ENCODE results near the gene GEMIN5.
A peak's percentile ranks its signal among the peaks of the same experiment; 100 is the strongest.
"Not testable (repeated sequence)": the region's sequence is repeated elsewhere in the genome, so short reads cannot be mapped to it uniquely, and the experiment has no call there.

GEMIN5 gene

DNA sequence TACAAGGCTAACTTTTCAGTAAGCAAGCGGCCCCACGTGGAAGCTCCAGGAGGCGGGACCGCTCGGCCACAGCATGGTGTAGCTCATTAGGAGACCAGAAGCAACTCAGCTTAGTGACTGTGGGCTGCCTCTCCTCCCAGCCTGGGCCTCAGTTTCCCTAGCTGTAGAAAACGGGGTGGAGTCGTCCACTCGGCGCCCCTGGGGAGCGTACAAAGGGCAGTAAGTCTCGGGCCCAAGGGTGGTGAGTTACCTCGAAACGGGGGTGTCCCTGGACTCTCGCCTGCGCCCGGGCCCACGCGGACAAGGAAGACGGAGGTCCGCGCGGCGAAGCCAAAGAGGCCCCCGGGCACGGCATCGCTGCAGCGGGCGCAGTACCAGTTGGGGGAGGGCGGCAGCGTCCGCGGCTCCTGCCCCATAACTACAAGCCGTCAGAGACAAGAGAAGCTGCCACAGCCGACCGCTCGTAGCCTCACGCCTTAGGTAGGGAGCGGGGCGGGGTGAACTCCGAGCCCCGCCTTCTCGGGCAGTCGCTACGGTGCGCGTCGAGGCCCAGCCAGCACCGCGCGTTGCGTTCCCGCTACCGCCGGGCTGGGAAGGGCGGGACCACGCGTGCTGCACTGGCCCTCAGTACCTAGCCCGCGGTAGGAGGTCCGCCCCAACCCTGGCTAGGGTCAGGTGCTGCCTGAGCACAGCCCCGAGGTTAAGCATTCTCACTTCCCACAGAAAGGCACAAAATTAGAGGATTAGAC is at the start of gene GEMIN5:
GEMIN5 (minus strand) TSS at position 494 of the 749 bp plus-strand sequence; CDS start at position 416, 78 bp downstream.
- peak; percentile 74 for DNase-seq (ENCODE audit: low read depth)

- DNase-seq (ENCODE audit: low read depth), result no peak
Measured at GRCh38 chr5:154986151-154986550, 48.1 kb upstream of the GEMIN5 start.

DNA sequence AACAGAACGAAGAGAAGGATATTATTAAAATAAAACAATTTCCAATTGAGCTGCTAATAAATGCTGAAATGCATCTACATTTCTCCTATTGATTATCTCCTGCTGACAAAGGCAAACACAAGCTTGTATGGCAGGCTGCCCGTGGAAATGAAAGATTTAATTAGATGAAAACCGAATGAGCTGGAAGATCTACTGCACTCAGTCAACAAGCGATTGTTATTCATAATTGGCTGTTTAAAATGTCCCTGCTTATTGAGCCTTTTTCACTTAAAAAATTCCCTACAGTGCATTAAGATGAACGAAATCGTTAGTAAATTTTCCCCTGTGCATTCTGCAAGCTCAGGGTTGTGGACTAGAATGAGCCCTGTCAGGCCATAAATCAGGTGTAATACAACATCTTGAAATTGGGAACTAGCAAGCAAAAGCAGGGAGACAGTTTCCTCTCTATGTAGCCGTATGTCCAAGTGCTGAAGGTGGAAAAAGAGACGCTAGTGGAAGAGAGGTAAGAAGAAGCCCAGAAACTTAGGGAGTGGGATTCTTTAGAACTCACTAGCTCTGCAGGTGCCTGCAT is 47.0 kb upstream of the GEMIN5 start:
- DNase-seq (ENCODE audit: low read depth), result no peak

DNA sequence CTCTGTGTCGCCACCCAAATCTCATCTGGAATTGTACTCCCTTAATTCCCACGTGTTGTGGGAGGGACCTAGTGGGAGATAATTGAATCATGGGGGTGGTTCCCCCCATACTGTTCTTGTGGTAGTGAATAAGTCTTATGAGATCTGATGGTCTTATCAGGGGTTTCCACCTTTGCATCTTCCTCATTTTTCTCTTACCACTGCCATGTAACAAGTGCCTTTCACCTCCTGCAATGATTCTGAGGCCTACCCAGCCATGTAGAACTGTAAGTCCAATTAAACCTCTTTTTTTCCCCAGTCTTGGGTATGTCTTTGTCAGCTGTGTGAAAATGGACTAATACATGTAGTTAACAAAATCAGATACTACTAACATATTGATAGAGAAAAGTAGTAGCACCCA is 40.3 kb upstream of the GEMIN5 start:
- not testable (repeated sequence) for DNase-seq (ENCODE audit: low read depth)

- DNase-seq (ENCODE audit: low read depth), result no peak
Measured at GRCh38 chr5:154977409-154977808, 39.4 kb upstream of the GEMIN5 start.

GRCh38 chr5:154976082-154976481 is 38.1 kb upstream of the GEMIN5 start:
- not testable (repeated sequence) for DNase-seq (ENCODE audit: low read depth)

DNA sequence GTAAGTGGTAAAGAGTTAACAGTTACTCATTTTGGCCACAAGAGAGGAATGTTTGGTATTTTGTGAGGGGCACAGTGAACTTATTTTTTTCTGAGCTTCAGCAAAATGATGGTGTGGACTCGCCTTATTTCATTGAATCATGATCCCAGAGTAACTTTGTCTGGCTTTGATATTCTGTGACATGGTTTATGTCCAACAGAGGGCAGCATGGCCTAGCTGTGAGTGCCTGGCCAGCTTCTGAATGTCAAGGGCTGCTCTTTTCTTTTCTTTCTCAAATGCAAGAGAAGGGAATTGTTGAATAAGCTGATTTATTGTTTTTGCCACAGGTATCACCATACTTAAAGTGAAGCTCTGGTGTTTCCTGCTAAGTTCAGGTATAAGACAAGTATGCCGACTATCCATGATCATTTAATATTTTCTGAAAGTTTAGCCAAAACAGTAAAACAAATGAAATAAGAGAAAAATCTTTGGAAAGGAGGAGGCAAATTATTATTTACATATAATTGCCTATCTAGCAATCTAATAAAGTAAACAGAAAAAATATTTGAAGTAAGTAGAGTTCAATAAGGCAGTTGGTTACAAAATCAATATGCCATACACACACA is 34.6 kb upstream of the GEMIN5 start:
- DNase-seq (ENCODE audit: low read depth), result no peak

DNA sequence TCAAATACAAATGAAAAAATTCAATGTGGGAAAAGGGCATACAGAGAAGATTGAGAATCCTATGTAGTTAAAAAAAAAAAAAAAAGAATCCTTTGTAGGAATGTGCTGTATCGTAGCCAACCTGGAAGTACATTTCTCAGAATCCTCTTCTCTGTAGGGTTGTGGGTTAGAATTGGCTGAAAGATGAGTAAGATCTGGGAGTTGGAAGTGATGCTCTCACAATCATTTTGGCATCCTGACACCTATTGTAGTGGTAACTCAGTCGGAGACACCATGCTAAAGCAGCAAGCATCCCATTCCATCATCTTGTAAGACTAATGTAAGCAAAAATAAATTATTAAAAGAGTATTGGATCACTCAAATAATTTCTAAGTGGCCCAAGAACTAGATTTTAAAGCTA is 33.5 kb upstream of the GEMIN5 start:
- DNase-seq (ENCODE audit: low read depth), result no peak

DNA sequence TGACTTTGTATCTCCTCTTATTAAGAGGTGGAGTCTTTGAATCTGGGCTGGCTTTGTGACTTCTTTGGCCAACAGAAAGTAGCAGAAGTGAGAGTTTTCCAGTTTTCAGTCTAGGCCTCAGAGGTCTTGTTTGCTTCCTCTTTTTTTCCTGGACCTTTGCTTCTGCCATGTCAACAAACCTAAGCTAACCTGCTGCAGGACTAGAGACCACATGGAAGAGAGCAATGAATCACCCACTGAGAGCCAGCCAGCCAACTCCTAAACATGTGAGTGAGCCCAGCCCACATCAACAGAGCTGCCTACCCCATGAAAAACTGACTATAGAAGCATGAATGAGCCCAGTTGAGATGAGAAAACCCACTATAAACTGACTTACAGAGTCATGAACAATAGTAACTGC is 32.7 kb upstream of the GEMIN5 start:
- no peak for DNase-seq (ENCODE audit: low read depth)

DNA sequence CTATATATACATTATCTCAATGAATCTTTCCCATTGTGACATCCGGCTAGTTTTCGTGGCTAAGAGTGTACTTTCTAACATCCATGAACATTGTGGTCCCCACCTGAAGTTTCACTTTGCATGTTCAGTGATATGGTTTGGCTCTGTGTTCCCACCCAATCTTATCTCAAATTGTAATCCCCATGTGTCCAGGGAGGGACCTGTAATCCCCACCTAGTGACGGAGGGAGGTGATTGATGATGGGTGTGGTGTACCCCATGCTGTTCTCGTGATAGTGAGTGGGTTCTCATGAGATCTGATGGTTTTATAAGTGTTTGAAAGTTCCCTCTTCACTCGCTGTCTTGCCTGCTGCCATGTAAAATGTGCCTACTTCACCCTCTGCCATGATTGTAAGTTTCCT is 30.9 kb upstream of the GEMIN5 start:
- no peak for DNase-seq (ENCODE audit: low read depth)

DNA sequence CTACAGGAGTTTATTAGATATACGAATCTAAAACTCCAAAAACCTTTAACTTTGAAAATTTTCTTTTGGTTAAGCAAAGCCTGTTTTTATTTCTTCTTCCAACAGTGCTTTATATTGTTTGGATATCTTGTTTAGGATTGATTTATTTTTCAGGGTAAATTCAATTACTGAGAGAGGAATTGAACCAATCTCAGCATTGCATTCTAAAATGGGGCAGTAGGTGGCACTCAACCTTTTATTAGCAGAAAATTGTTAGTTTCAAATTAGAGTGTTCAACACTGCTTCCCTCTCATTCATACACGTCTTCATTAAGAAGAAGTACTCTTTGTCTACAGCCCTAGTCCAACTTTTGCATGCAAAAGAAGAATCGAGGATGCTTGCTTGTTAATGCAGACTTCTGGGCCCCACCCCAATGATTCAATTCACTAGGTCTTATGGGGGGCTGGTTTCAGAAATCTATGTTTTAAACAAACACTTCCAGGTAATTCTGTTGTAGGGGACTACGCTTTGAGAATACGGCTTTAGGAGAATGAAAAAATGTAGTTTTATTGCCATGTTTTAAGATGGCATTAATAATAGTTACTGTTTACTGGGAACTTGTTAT is 29.5 kb upstream of the GEMIN5 start:
- no peak for DNase-seq (ENCODE audit: low read depth)

DNA sequence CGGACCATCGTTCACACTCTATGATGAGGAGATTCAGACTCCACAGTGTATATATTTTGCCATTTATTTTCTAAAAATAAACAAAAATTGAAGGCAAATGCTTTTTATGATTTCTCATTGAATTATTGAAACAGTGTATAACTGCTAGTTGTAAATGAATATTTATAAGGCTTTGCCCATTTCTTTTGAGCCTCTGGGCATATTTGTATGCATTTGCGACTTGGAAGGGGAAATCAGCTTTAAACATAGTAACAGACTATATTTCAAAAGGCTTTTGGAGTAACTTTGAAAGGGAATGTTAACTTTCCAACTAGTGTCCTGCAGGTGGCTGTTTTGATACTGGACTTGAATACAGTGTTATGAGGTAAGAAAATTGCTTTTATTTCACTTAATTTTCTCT is 28.9 kb upstream of the GEMIN5 start:
- DNase-seq (ENCODE audit: low read depth), result no peak

- no peak for DNase-seq (ENCODE audit: low read depth)
Measured at GRCh38 chr5:154966081-154966841, 28.2 kb upstream of the GEMIN5 start.

DNA sequence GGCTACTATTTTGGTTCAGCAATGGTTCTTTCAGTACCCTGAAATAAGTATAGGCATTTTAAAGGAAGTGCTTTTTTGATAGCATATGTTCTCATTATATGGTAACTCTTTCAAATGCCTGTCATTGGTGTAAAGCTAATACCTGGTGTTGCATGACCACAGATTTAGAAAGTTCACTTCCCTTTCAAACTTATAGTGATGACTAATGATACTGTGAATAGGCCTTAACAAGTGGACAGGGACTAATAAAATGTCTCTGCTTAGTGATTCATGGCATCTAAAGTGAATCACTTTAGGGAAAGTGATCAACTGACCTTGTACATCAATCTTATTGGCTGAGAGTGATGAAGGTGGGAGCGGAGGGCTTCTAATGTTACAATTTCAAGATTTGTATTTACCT is 24.5 kb upstream of the GEMIN5 start:
- no peak for DNase-seq (ENCODE audit: low read depth)

- no peak for DNase-seq (ENCODE audit: low read depth)
Measured at GRCh38 chr5:154956712-154957111, 18.7 kb upstream of the GEMIN5 start.

GRCh38 chr5:154949781-154950180 is 11.8 kb upstream of the GEMIN5 start:
- DNase-seq (ENCODE audit: low read depth), result no peak

GRCh38 chr5:154948313-154948712 is 10.3 kb upstream of the GEMIN5 start:
- no peak for DNase-seq (ENCODE audit: low read depth)

DNA sequence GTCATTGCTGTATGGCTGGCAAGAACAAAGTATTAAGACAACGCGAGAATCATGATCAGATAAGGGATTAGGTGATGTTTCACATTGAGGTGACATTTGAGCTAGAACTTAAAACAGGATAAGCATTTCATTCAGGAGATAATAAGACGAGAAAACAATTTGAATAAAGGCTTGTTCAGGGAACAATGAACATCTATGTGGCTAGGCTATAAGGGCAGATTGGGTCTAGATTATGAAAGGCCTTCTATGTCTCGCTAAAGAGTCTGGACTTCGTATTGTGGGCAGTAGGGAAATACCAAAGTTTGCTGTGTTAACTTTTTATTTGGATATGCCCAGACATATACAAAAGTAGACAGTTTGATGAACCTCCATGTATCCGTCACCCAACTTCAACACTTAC is 9.8 kb upstream of the GEMIN5 start:
- DNase-seq (ENCODE audit: low read depth), result no peak

DNA sequence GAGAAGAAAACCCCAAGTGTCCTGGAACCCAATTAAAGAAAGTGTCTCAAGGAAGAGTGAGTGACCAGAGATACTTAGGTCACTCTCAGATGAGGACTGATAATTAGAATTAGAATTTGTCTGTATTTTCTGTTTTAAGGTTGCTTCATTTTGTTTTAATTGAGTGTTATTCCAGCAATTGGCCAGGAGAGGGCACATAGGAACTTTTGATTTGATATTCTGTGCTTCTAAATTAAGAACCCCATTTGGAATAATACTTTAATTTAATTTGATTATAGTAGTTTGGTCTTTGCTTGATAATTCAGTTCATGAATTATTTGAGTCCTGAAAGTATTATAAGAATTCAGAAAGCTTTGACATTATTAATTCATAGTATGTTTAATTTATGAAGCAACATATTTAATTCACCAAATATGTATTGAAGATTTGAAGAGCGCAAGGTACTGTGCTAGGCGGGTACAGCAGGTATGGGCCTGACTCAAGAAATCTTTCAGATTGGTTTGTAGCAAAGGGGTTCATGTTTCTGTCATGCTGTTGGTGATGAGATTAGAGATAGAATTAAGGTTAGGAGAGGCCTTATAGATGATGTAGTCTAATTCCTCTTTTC is 7.8 kb upstream of the GEMIN5 start:
- no peak for DNase-seq (ENCODE audit: low read depth)

DNA sequence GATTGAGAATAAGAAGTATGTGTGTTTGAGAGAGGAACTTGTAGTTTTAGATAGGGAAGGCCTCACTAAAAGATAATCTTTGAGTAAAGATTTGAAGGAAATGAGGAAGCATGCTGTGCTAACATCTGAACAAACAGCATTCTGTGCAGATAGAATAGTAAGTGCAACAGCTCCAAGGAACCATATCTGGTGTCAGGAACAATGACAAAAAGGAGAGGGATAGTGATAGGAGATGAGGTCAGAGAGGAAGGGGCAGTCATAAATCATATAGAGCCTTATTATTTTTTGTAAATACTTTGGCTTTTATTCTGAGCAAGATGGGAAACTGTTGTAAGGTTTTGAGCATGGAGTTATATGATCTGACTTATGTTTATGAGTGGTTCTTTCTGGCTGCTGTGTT is 6.7 kb upstream of the GEMIN5 start:
- no peak for DNase-seq (ENCODE audit: low read depth)

DNA sequence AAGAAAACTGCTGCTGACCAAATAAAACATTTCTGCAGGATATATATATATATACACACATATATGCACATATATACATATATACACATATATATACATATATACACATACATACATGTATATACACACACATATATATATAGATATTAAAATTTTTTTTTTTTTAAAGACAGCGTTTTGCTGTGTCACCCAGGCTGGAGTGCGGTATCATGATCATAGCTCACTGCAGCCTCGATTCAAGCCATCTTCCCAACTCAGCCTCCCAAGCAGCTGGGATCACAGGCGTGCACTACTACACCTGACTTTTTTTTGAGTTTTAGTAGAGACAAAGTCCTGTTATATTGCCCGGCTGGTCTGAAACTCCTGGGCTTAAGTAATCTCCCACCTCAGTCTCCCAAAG is 5.5 kb upstream of the GEMIN5 start:
- no peak for DNase-seq (ENCODE audit: low read depth)

All from activated T-cell treated with anti-CD3 and anti-CD28 coated beads for 1 hour (primary cell).